Measurements from ENCODE around the gene KIR2DL4.
"Not testable (repeated sequence)": the region's sequence is repeated elsewhere in the genome, so short reads cannot be mapped to it uniquely, and the experiment has no call there.

The KIR2DL4 gene

GRCh38 chr19:54850930-54851329 is 47.5 kb downstream of the KIR2DL4 start:
- no peak overlapping the region for H3K4me3 ChIP-seq (ENCODE audit: low read depth, low read length)
- in situ Hi-C loops (cut with HindIII; ENCODE audit: low sequenced_read_pairs), result no loop called here
- DNase-seq (ENCODE audit: low read depth), result no peak
- TF ChIP-seq CTCF (IDR thresholded peaks at IDR 0.05; ENCODE audit: low read depth, low read length, missing control alignments), result no peak

- no peak for TF ChIP-seq CTCF (IDR thresholded peaks at IDR 0.05; ENCODE audit: low read depth, low read length, missing control alignments)
- no peak for DNase-seq (ENCODE audit: low read depth)
- in situ Hi-C loops (cut with HindIII; ENCODE audit: low sequenced_read_pairs), result no loop called here
Measured at GRCh38 chr19:54851353-54851752, 47.9 kb downstream of the KIR2DL4 start.

GRCh38 chr19:54855241-54855640 is 51.8 kb downstream of the KIR2DL4 start:
- in situ Hi-C loops (cut with HindIII; ENCODE audit: low sequenced_read_pairs); DNase-seq (ENCODE audit: low read depth); H3K4me3 ChIP-seq (ENCODE audit: low read depth, low read length): not testable (repeated sequence)

More at GRCh38 chr19:54851353-54851752, 47.9 kb downstream of the KIR2DL4 start:
- H3K4me3 ChIP-seq (ENCODE audit: low read depth, low read length), result no peak overlapping the region

- DNase-seq (ENCODE audit: low read depth); H3K4me3 ChIP-seq (ENCODE audit: low read depth, low read length); in situ Hi-C loops (cut with HindIII; ENCODE audit: low sequenced_read_pairs): not testable (repeated sequence)
Measured at GRCh38 chr19:54858476-54858875, 55.1 kb downstream of the KIR2DL4 start.

GRCh38 chr19:54859421-54859820 is 56.0 kb downstream of the KIR2DL4 start:
- H3K4me3 ChIP-seq (ENCODE audit: low read depth, low read length); DNase-seq (ENCODE audit: low read depth); in situ Hi-C loops (cut with HindIII; ENCODE audit: low sequenced_read_pairs): not testable (repeated sequence)

GRCh38 chr19:54863459-54863858 is 60.0 kb downstream of the KIR2DL4 start:
- in situ Hi-C loops (cut with HindIII; ENCODE audit: low sequenced_read_pairs); H3K4me3 ChIP-seq (ENCODE audit: low read depth, low read length); DNase-seq (ENCODE audit: low read depth): not testable (repeated sequence)
